SH-SY5Y (cell line): ENCODE results near the gene MYO1C.

Source experiments
- GATA2 ChIP-seq: IDR thresholded peaks from 2 replicates; pipeline ENCODE4 v1.6.1; 2011; ENCODE audit warnings: mild to moderate bottlenecking, low read depth, low read length
- GATA3 ChIP-seq: IDR thresholded peaks from 2 replicates; pipeline ENCODE4 v1.6.1; 2011; ENCODE audit warnings: low read depth, mild to moderate bottlenecking, low read length, moderate library complexity

GRCh38 chr17:1518410-1518809, 25.9 kb upstream of the MYO1C start:
- TF ChIP-seq GATA2 (no peak), GATA3 (no peak)
